Fibroblast of peridontal ligament (primary cell): ENCODE results near the gene BCL11B.

ENCODE experiments used
- DNase-seq: peaks from one replicate; pipeline ENCODE4 v3.0.0-alpha.2; 2010; ENCODE audit errors: extremely low read depth

The BCL11B gene

GRCh38 chr14:99254328-99255009 lies 17.5 kb downstream of the BCL11B start:
- no peak for DNase-seq

GRCh38 chr14:99253890-99254289 lies 18.1 kb downstream of the BCL11B start:
- DNase-seq: no peak

DNA sequence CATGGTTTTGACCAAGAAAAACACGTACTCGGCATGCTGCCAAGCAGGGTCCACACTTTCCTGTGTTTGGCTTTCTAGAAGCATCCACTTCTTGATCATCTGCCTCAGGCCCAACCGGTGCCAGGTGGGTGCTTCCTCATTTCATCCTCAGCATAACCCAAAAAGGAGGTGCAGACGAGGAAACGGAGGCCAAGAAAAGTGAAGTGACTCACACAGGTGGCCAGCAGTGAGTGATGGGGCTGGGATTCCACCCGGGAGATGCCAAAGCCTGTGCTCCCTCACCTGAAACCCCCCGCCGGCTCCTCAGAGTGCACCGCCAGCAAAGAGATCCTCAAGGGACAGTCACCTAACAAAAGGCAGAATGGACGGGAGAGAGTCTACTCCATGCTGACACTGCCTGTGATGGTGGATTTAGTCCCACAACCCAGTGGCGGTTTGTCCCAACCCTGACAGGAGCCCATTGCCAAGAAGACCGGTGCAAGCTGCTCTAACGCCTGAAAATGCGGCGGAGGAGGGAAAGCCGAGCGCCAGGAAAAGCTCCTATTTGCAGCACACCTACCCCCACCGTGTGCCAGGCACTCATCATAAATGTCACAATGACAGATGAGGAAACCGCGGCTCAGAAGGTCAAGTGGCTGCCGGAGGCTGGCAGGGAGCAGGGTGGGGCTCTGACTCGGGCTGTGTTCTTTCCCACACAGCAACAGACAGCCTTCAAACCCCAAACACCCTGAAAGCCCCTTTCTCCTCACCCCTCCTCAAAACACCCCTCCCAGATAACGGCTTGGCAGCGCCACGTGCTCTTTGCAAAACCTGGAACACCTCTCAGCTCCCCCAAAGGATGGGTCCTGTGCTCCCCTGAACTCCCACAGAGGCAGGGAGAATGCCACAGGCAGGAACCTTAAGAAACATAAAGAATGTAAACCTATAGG lies 18.8 kb downstream of the BCL11B start:
- DNase-seq: no peak

GRCh38 chr14:99252443-99252939 lies 19.5 kb downstream of the BCL11B start:
- DNase-seq: no peak

- no peak for DNase-seq
Measured at GRCh38 chr14:99251721-99252120, 20.3 kb downstream of the BCL11B start.

GRCh38 chr14:99250636-99251208 lies 21.3 kb downstream of the BCL11B start:
- DNase-seq: no peak

DNA sequence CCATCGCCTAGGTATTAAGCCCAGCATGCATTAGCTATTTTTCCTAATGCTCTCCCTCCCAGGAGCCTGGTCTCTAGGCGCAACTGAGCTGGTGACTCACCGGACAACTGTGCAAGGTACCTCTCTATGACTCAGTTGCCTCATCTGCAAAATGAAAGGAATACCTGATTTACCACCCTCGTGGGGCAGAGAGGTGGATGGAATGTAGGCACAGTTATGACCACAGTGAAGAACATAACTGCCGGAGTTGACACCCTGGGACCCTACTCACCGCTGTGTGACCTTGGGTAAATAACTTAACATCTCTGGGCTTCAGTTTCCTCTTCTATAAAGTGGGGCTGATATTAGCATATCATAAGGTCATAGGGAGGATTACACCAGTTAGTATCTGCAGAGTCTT lies 22.6 kb downstream of the BCL11B start:
- no peak for DNase-seq

DNA sequence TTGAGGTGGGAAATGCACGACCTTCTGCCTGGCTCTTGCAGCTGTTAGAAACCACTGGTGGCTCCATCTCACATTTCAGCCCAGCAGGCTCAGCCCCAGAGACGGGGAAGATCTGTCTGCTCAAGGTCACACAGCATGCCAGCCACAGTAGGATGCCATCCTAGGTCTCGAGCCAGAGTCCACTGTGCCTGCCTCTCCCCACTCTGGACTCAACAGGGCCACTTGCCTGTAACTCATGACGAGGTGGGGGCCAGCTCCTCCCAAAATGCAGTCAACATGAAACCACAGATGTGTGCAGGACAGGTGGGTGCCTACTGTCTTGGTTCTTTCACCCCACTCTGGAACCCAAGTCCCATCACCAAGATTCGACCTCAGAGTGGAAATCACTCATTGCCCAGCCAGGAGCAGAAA lies 23.2 kb downstream of the BCL11B start:
- DNase-seq: no peak

DNA sequence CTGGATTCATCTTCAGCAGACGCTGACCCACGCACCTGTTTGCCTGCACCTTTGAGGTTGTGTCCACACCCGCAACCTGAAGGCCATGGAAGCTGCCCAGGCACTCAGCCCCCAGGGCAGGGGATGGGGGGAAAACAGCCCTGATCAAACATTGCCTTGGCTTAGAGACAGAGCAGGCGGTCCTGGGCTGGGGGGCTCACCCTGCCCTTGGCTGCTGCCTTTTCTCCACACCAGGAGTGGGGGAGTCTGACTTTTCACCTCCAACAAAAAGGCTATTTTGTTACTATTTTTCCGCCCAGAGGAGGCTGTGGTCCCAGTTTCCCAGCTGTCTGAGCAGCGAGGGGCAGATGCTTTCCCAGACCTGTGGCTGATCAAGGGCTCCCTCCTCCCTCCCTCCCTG lies 24.2 kb downstream of the BCL11B start:
- no peak for DNase-seq

DNA sequence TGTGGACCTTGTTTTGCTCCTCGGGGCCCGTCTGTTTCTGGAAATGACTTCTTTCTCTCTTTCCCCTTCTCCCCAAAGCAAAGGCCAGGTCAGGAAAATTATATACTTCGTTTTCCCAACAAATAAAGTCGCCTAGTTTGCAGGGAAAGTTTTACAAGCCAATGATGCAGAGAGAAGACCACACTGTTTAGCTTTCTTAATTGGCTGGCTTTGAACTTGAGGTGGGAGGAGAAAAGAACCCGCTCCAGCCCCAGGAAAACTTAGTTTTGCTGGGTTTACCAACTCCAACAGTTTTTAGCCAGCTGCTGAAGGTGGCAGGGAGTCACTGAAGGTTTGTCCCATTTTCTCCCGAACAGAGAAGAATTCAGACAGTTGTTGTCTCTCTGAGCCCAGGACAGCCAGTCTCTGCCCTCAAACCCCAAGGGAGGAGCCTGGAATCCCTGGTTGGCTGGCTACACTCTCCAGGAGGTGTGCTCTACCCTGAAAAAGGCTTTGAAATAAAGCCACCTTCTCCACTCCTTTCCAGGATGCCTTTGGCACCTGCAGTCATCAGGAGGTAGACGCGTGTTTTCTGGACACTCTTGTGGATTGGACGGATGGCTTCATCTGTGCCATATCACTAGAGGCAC lies 24.8 kb downstream of the BCL11B start:
- DNase-seq: no peak

GRCh38 chr14:99246536-99247097 lies 25.4 kb downstream of the BCL11B start:
- DNase-seq: no peak

GRCh38 chr14:99245564-99246511 lies 26.2 kb downstream of the BCL11B start:
- no peak for DNase-seq

DNA sequence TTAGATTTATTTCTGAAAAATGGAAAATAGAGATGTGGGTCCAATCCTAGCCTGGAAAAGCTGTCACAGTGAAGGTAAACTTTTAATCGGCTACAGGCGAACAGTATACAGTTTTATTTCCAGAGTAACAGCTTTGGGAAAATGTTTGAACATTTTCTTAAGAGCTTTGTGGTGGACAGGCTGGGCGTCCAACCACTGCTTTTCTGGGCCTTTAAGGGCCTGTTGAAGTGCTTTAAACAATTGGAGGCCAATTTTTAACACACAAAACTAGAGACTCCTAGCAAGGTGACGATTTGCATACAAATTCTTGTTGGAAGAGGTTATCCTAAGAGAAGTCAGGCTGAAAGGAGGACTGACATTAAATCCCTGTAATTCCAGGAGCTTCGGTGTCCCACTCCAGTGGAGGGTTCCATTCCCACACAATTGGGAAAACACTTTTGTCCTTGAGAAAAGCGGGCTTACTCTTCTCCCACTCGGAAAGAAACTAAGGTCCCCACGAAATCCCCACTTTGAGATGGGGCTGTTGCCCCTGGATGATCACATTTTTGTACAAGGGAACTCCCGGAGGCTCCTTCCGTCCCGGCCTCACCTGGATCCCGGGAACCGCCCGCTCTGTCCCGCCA lies 26.9 kb downstream of the BCL11B start:
- DNase-seq: no peak

- no peak for DNase-seq
Measured at GRCh38 chr14:99244367-99244901, 27.6 kb downstream of the BCL11B start.

- no peak for DNase-seq
Measured at GRCh38 chr14:99242816-99243721, 28.9 kb downstream of the BCL11B start.

DNA sequence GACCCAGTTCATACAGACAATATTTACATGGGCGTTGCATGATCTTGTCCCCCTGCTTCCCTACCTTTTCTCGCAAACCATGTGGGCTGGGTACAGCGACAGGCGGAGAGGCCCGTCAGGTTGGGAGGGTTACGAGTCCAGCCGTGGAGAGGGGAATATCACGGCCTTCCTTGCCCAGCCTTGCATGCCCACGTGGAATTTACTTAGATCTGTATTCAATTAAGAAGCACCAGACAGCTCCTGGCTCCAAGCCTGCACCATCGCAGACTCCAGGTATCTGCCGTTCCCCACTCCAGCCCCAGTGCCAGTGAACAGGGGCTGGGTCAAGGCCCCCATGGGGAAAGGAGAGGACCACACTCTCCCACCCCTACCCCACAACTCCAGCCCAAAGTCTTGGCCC lies 29.8 kb downstream of the BCL11B start:
- DNase-seq: no peak

- DNase-seq: no peak
Measured at GRCh38 chr14:99241325-99242010, 30.5 kb downstream of the BCL11B start.

DNA sequence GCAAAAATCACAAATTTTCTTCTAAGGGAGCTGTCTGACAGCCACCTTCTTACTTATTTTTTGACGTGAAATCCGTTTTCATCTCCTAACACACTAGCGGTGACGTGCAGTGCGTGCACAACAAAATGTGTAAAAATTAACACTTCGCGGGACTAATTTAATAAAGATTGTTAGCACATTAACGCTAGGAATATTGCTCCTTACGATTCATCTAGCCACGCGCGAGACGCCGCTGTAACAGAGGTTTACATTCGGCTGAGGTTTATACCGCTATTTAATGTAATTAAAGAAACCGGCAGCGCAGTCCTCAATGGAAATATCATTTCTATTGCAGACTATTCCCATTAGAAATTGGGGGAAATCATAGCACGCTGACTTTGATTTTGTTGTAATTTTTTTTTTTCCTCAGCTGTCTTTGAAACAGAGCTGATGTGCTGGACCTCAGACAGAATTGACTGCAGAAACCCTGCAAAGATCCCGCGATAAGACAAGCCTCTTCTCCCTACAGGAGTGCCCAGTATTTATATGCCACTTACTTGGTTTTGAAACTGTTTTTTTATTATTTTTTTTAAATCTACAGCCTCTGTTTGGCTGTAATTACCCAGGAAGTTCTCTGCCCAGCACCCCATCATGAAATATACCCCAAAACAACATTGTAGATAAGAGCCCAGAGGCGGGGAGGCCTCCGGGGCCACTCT lies 31.2 kb downstream of the BCL11B start:
- no peak for DNase-seq
